Erythroblast (primary cell): ENCODE data around the gene ACTN3.

Experiments used
- GATA1 ChIP-seq: IDR thresholded peaks from 2 replicates; pipeline ENCODE4 v1.6.1; 2011; ENCODE audit warnings: low read depth, mild to moderate bottlenecking, control low read depth, low read length, moderate library complexity
- POLR2A ChIP-seq: IDR thresholded peaks from 2 replicates; pipeline ENCODE4 v1.6.1; 2011; ENCODE audit warnings: mild to moderate bottlenecking, low read length

DNA sequence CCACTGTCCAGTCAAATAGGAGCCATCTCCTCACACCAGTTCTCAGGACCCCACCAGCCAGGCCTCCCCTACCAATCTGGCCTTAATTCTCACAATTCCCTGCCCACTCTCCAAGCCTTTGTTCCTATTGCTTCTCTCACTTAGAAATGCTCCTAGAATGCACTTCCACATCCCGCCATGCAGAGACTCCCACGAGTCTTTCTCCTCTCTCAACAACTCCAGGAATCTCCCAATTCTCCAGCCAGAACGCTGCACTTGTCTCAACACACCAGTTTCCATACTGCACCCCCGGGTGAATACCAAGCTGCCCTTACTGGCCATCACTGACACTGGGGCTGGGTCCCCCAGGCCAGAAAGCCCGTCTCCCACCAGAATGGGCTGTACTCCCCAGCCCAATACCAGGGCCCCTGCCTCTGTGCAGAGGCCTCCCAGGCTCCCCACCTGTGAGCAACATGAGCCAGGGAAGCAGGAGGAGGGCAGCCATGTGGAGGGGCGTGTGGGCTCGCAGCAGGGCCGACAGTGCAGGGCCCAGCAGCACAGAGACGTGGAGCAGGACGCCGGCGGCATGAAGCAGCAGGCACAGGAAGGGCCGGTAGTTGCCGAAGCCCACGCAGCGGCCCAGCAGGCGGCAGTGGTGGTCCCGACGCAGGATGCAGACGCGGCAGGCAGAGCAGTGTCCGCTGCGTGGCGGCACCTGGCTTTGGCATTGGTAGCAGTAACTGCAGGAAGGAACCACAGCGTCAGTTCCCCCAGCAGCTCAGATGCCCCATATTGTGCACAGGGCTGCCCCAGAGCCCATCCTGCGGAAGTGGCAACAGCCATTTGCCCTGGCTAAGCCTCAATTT lies 3.2 kb upstream of the ACTN3 start:
- no peak for TF ChIP-seq POLR2A
- TF ChIP-seq GATA1 = no peak
